ENCODE results near the gene ZNF217.

ZNF217 gene

DNA sequence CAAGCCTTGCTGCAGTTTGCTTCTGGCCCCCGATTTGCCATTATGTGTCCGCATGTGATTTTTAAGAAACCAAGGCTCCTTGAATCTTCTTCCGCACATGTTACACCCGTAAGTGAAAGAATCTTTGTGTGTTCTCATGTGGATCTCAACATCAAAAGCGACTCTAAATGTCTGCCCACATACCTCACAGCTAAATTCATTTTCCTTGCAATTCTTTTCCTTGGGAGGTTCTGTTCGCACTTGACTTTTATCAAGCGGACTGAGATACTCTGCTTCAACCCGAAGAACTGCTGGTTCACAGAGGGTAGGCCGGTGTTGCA, 11.4 kb downstream of the ZNF217 start:
- TF ChIP-seq MYC (IDR thresholded peaks at IDR 0.05; ENCODE audit: low read depth, low read length) (no peak), POLR2A (IDR thresholded peaks at IDR 0.05; ENCODE audit: extremely low read depth, insufficient read length) (no peak)
- TF ChIP-seq, protein P1, sequence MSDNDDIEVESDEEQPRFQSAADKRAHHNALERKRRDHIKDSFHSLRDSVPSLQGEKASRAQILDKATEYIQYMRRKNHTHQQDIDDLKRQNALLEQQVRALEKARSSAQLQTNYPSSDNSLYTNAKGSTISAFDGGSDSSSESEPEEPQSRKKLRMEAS (IDR thresholded peaks at IDR 0.05; ENCODE audit: low read depth, low read length) = no peak
- TF ChIP-seq, protein P2, sequence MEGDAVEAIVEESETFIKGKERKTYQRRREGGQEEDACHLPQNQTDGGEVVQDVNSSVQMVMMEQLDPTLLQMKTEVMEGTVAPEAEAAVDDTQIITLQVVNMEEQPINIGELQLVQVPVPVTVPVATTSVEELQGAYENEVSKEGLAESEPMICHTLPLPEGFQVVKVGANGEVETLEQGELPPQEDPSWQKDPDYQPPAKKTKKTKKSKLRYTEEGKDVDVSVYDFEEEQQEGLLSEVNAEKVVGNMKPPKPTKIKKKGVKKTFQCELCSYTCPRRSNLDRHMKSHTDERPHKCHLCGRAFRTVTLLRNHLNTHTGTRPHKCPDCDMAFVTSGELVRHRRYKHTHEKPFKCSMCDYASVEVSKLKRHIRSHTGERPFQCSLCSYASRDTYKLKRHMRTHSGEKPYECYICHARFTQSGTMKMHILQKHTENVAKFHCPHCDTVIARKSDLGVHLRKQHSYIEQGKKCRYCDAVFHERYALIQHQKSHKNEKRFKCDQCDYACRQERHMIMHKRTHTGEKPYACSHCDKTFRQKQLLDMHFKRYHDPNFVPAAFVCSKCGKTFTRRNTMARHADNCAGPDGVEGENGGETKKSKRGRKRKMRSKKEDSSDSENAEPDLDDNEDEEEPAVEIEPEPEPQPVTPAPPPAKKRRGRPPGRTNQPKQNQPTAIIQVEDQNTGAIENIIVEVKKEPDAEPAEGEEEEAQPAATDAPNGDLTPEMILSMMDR (IDR thresholded peaks at IDR 0.05; ENCODE audit: low read depth, low read length) = no peak
- H3K4me3 ChIP-seq (ENCODE audit: low read depth, low read length) = no peak overlapping the region
- no peak for DNase-seq (ENCODE audit: low read depth)

DNA sequence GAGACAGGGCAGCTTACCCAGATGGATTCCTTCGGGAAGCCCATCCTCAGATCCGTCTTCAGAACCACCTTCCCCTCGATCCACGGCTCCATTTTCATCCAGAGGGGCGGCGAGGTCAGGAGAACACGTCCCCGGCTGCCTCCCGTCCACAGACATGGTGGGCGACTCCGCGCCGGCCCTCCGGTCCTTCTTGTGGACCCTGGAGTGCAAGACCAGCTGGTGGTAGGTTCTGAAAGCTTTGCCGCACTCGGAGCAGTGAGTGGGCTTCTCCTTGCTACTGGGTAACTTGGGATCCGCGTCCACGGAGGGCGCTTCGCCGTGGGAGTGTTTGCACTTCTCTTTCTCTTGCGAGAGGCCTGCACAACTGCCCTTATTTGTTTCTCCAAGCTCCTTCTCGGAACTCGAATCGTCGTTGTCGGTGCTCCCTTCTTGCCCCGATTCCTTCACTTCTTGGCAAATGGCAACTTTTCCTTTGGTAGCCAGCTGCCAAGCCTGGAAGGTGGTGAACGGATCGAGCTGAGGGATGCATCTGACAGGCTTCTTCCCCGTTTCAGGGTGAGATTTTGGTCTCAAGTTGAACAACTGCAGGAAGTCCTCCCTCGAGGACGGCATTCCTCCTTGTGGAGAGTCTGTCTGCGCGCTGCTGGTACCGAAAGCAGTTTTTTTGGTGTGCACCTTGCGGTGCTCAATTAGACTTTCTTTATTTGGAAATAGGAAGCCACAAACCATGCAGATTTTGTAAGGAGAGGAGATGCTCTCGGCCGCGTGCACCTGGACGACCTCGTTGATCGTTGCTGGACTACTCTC, 12.0 kb downstream of the ZNF217 start:
- peak; percentile 10 for DNase-seq (ENCODE audit: low read depth)
- TF ChIP-seq MYC (IDR thresholded peaks at IDR 0.05; ENCODE audit: low read depth, low read length) (no peak), POLR2A (IDR thresholded peaks at IDR 0.05; ENCODE audit: extremely low read depth, insufficient read length) (no peak)
- TF ChIP-seq, protein P1 (IDR thresholded peaks at IDR 0.05; ENCODE audit: low read depth, low read length) = no peak
- TF ChIP-seq, protein P2 (IDR thresholded peaks at IDR 0.05; ENCODE audit: low read depth, low read length) = no peak
- H3K4me3 ChIP-seq (ENCODE audit: low read depth, low read length) = no peak overlapping the region

DNA sequence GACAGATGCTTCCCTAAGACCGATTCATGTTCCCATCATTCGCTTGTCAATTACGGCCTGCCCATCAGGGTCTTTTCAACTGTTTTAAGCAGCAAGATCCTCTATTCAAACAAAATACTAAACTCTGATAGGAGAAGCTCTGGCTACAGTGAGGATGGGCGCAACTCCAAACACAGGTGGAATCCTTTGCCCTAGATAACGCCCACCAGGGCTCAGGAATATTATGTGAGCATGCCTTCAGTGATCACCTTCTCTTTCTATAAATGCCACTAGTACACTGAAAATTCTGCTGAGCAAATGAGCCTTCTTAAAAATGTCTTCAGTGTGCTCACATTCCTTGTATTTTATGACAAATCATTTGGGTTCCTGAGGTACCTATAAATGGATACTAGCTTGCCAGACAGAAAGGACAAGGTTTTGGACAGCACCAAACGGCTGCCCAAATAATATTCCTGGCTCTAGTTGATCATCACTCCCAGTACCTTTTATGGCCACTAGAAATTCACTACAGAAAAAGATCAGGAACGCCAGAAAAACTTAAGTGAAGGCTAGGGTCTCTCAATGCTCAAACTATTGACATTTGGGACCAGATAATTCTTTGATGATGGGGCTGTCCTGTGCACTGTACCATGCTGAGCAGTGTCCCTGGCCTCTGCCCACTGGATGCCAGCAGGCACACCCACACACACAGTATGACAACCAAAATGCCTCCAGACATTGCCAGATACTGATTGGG, 13.1 kb downstream of the ZNF217 start:
- DNase-seq (ENCODE audit: low read depth) = no peak
- H3K4me3 ChIP-seq (ENCODE audit: low read depth, low read length) = peak overlapping the region; percentile 45
- no peak for TF ChIP-seq POLR2A (IDR thresholded peaks at IDR 0.05; ENCODE audit: extremely low read depth, insufficient read length)
- no peak for TF ChIP-seq MYC (IDR thresholded peaks at IDR 0.05; ENCODE audit: low read depth, low read length)
- TF ChIP-seq, protein P1 (IDR thresholded peaks at IDR 0.05; ENCODE audit: low read depth, low read length) = no peak

DNA sequence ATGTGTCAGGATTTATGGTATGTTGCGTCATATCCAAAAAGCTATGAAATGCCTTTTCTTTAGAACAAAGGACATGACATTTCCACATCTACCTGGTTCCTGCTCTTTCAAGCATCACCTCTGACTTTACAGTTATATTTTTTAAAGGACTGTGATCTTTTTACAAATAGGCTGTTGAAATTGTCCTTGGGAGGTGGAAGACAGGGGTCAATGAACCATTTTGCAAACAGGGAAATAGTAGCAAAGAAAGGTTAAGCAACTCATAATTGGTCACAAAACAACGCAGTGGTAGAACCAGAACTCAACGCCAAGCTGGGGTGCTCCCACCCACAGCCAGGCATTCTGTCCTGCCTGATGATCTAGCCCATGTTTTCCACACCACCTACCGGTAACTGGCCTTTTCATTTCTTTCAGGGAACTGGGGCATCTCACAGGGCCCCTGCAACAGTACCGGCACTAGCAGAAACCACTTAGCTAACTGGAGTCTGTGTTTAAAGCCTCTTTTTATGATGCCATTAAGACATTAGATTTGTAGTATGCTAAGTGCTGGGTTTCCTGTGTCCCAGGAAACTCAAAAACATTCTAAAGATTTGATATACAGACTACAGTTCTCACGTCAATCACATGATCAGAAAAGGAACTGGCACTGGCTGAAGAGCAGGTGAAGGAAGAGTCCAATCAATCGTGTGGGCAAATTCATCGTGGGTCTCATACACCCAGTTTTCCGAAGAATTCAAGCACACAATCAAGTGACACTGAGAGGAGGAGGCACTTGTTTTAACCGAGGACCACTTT, 13.9 kb downstream of the ZNF217 start:
- DNase-seq (ENCODE audit: low read depth) = peak; percentile 91
- peak overlapping the region; percentile 45 for H3K4me3 ChIP-seq (ENCODE audit: low read depth, low read length)
- TF ChIP-seq, protein P2 (IDR thresholded peaks at IDR 0.05; ENCODE audit: low read depth, low read length) = no peak
- peak; percentile 22; the same call in 1 of the 2 replicates for TF ChIP-seq MYC (IDR thresholded peaks at IDR 0.05; ENCODE audit: low read depth, low read length)
- no peak for TF ChIP-seq POLR2A (IDR thresholded peaks at IDR 0.05; ENCODE audit: extremely low read depth, insufficient read length)
- TF ChIP-seq, protein P1 (IDR thresholded peaks at IDR 0.05; ENCODE audit: low read depth, low read length) = peak; percentile 27; the same call in 1 of the 2 replicates

DNA sequence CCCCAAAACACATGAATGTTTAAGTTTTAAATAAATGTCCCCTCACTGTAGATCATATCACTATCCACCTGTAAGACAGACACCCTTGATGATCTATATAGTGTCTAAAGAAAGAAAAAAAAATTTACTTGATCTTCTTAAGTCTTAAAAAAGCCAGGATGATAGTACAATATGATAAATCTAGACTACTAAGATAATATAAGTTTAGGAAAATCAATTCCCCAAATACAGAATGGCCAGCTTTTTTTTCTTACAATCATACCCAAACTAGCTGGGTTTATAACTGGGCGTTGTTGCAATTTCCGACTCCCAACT, 14.4 kb downstream of the ZNF217 start:
- DNase-seq (ENCODE audit: low read depth) = no peak
- TF ChIP-seq, protein P2 (IDR thresholded peaks at IDR 0.05; ENCODE audit: low read depth, low read length) = no peak
- H3K4me3 ChIP-seq (ENCODE audit: low read depth, low read length) = peak overlapping the region; percentile 45
